ENCODE measurements around the gene USH2A.

- TF ChIP-seq CTCF (IDR thresholded peaks at IDR 0.05) (no peak), CHD2 (IDR thresholded peaks at IDR 0.05; ENCODE audit: low read length, partially characterized antibody) (no peak), GABPA (IDR thresholded peaks at IDR 0.05; ENCODE audit: low read depth) (no peak), GATA2 (CRISPR knock-in tag; IDR thresholded peaks at IDR 0.05) (no peak), MAX (IDR thresholded peaks at IDR 0.05; ENCODE audit: low read depth) (no peak), REST (IDR thresholded peaks at IDR 0.05; ENCODE audit: low read depth, low read length) (no peak), USF1 (IDR thresholded peaks at IDR 0.05; ENCODE audit: borderline replicate concordance, low read depth) (no peak), POLR2AphosphoS5 (IDR thresholded peaks at IDR 0.05; ENCODE audit: low read depth, low read length) (no peak), SMC3 (IDR thresholded peaks at IDR 0.05; ENCODE audit: low read depth, low read length) (no peak), PBX3 (IDR thresholded peaks at IDR 0.05) (no peak), RAD21 (IDR thresholded peaks at IDR 0.05; ENCODE audit: low read length) (no peak), NFIC (IDR thresholded peaks at IDR 0.05; ENCODE audit: borderline replicate concordance) (no peak), FOXM1 (IDR thresholded peaks at IDR 0.05; ENCODE audit: low read depth) (no peak), EP300 (IDR thresholded peaks at IDR 0.05; ENCODE audit: borderline replicate concordance in 1 of 2, low read depth in 1 of 2, low read length in 1 of 2) (no peak)
Observed at GRCh38 chr1:216215169-216215568, 208.1 kb downstream of the USH2A start.
